T47D (cell line): ENCODE measurements around the gene SYCP2.
A peak's percentile ranks its signal among the peaks of the same experiment; 100 is the strongest.

Experiments
- DNase-seq, 2 experiments: peaks; one replicate each; pipeline versions ENCODE4 v3.0.0 to v3.0.0-alpha.2; 2011 to 2012; ENCODE audit warnings: low read depth in 1 of 2, low spot score in 1 of 2
- JUND ChIP-seq: IDR thresholded peaks from 2 replicates; pipeline ENCODE4 v1.6.1; 2012; ENCODE audit warnings: low read depth
- in situ Hi-C: cut with HindIII; loops from 2 replicates; pipeline ENCODE4 v1.10.0; 2016; ENCODE audit warnings: low sequenced_read_pairs, low pct_unique_long_range_greater_than_20kb

The SYCP2 gene

GRCh38 chr20:59827138-59828056, 106.0 kb downstream of the SYCP2 start:
- no peak for TF ChIP-seq JUND
- in situ Hi-C loops: no loop called here
- DNase-seq: no peak

GRCh38 chr20:59825944-59826759, 107.3 kb downstream of the SYCP2 start:
- TF ChIP-seq JUND: no peak
- in situ Hi-C loops: no loop called here
- peak in 1 of 2 experiments; percentile 53 for DNase-seq

GRCh38 chr20:59825563-59825920, 107.9 kb downstream of the SYCP2 start:
- DNase-seq: no peak
- in situ Hi-C loops: no loop called here
- TF ChIP-seq JUND: no peak

- DNase-seq: no peak
- TF ChIP-seq JUND: no peak
- in situ Hi-C loops: no loop called here
These were observed 108.5 kb downstream of the SYCP2 start for GRCh38 chr20:59824711-59825562.

GRCh38 chr20:59823491-59824259, 109.8 kb downstream of the SYCP2 start:
- DNase-seq: no peak
- no peak for TF ChIP-seq JUND
- in situ Hi-C loops: no loop called here

GRCh38 chr20:59823030-59823423, 110.4 kb downstream of the SYCP2 start:
- DNase-seq: no peak
- in situ Hi-C loops: no loop called here
- TF ChIP-seq JUND: no peak

GRCh38 chr20:59822291-59823029, 111.0 kb downstream of the SYCP2 start:
- DNase-seq: no peak
- in situ Hi-C loops: no loop called here
- TF ChIP-seq JUND: no peak

- no peak for TF ChIP-seq JUND
- in situ Hi-C loops: no loop called here
These were observed 111.6 kb downstream of the SYCP2 start for GRCh38 chr20:59821788-59822187.

GRCh38 chr20:59821201-59821600, 112.2 kb downstream of the SYCP2 start:
- no peak for TF ChIP-seq JUND
- DNase-seq: no peak
- in situ Hi-C loops: no loop called here

More at GRCh38 chr20:59821788-59822187, 111.6 kb downstream of the SYCP2 start:
- DNase-seq: no peak

GRCh38 chr20:59820204-59821041, 113.0 kb downstream of the SYCP2 start:
- in situ Hi-C loops: no loop called here
- TF ChIP-seq JUND: no peak
- DNase-seq: no peak
